Measurements from ENCODE around the gene TXNDC2.
"Not testable (repeated sequence)": the region's sequence is repeated elsewhere in the genome, so short reads cannot be mapped to it uniquely, and the experiment has no call there.

TXNDC2 gene

GRCh38 chr18:9852266-9853081 is 33.3 kb upstream of the TXNDC2 start:
- no peak for TF ChIP-seq CTCF (IDR thresholded peaks at IDR 0.05; ENCODE audit: control extremely low read depth, extremely low read depth, low read depth, missing control alignments)
- POLR2A ChIA-PET = no interaction called here
- CTCF ChIA-PET = interaction anchor here (0.9 kb wide), 1 partner anchor 17 kb away, joined by 3 read pairs; no protein-coding TSS in a partner anchor
- no peak for DNase-seq (ENCODE audit: extremely low spot score)

- POLR2A ChIA-PET = no interaction called here
These were observed 30.7 kb upstream of the TXNDC2 start for GRCh38 chr18:9854801-9855676.

GRCh38 chr18:9855681-9856080 is 30.1 kb upstream of the TXNDC2 start:
- CTCF ChIA-PET = interaction anchor here (1.1 kb wide), 1 partner anchor 9 kb away, joined by 3 read pairs; no protein-coding TSS in a partner anchor
- POLR2A ChIA-PET = no interaction called here
- TF ChIP-seq CTCF (IDR thresholded peaks at IDR 0.05; ENCODE audit: control extremely low read depth, extremely low read depth, low read depth, missing control alignments) = no peak

More at GRCh38 chr18:9854801-9855676, 30.7 kb upstream of the TXNDC2 start:
- no peak for TF ChIP-seq CTCF (IDR thresholded peaks at IDR 0.05; ENCODE audit: control extremely low read depth, extremely low read depth, low read depth, missing control alignments)
- no peak for DNase-seq (ENCODE audit: extremely low spot score)
- CTCF ChIA-PET = no interaction called here

GRCh38 chr18:9856092-9856491 is 29.7 kb upstream of the TXNDC2 start:
- DNase-seq (ENCODE audit: extremely low spot score) = no peak
- ChIA-PET POLR2A (no interaction called here), CTCF (interaction anchor here (1.1 kb wide), 1 partner anchor 9 kb away, joined by 3 read pairs; no protein-coding TSS in a partner anchor)
- TF ChIP-seq CTCF (IDR thresholded peaks at IDR 0.05; ENCODE audit: control extremely low read depth, extremely low read depth, low read depth, missing control alignments) = no peak

More at GRCh38 chr18:9855681-9856080, 30.1 kb upstream of the TXNDC2 start:
- no peak for DNase-seq (ENCODE audit: extremely low spot score)

GRCh38 chr18:9857479-9857998 is 28.2 kb upstream of the TXNDC2 start:
- POLR2A ChIA-PET; DNase-seq (ENCODE audit: extremely low spot score): not testable (repeated sequence)
- CTCF ChIA-PET = interaction anchor here (1.1 to 1.5 kb wide), 3 partner anchors 10 to 31 kb away, joined by 3 read pairs; no protein-coding TSS in a partner anchor

GRCh38 chr18:9858642-9859041 is 27.1 kb upstream of the TXNDC2 start:
- POLR2A ChIA-PET = no interaction called here
- CTCF ChIA-PET = interaction anchor here (1.1 to 1.5 kb wide), 3 partner anchors 11 to 30 kb away, joined by 3 read pairs; no protein-coding TSS in a partner anchor
- no peak for TF ChIP-seq CTCF (IDR thresholded peaks at IDR 0.05; ENCODE audit: control extremely low read depth, extremely low read depth, low read depth, missing control alignments)
- no peak for DNase-seq (ENCODE audit: extremely low spot score)
